GM10266 (cell line): ENCODE results near the gene CCDC197.

Experiments
- DNase-seq: peaks from one replicate; pipeline ENCODE4 v3.0.0; 2012; ENCODE audit errors: extremely low spot score
- CTCF ChIP-seq: IDR thresholded peaks from 2 replicates; pipeline ENCODE4 v1.5.1; 2012; ENCODE audit warnings: mild to moderate bottlenecking, low read depth; ENCODE audit not compliant: control insufficient read depth, insufficient read depth; ENCODE audit errors: missing control alignments

CCDC197 gene

GRCh38 chr14:94027566-94028449 lies 30.7 kb downstream of the CCDC197 start:
- DNase-seq, result no peak
- no peak for TF ChIP-seq CTCF

- TF ChIP-seq CTCF, result no peak
- no peak for DNase-seq
These were observed 31.3 kb downstream of the CCDC197 start for GRCh38 chr14:94028450-94028826.

- DNase-seq, result no peak
- no peak for TF ChIP-seq CTCF
These were observed 32.2 kb downstream of the CCDC197 start for GRCh38 chr14:94029265-94029664.

GRCh38 chr14:94029671-94030203 lies 32.6 kb downstream of the CCDC197 start:
- DNase-seq, result no peak
- TF ChIP-seq CTCF, result no peak

- no peak for DNase-seq
- TF ChIP-seq CTCF, result no peak
These were observed 33.5 kb downstream of the CCDC197 start for GRCh38 chr14:94030571-94030970.

- DNase-seq, result no peak
- no peak for TF ChIP-seq CTCF
These were observed 34.2 kb downstream of the CCDC197 start for GRCh38 chr14:94031161-94031882.
